ENCODE results near the gene C5orf46.
"Not testable (repeated sequence)": the region's sequence is repeated elsewhere in the genome, so short reads cannot be mapped to it uniquely, and the experiment has no call there.

The C5orf46 gene

GRCh38 chr5:147869892-147870291, 36.4 kb downstream of the C5orf46 start:
- not testable (repeated sequence) for H3K27me3 ChIP-seq (ENCODE audit: control insufficient read depth, insufficient read depth, low read length); H3K36me3 ChIP-seq (ENCODE audit: control insufficient read depth, insufficient read depth, low read length); H3K4me1 ChIP-seq (ENCODE audit: control insufficient read depth, insufficient read depth, low read length); H3K9ac ChIP-seq (ENCODE audit: low read length); H3K27ac ChIP-seq (ENCODE audit: low read depth, low read length); H3K4me3 ChIP-seq (ENCODE audit: low read length)

- H3K9ac ChIP-seq (ENCODE audit: low read length): no peak overlapping the region
- H3K27me3 ChIP-seq (ENCODE audit: control insufficient read depth, insufficient read depth, low read length): no peaks in the 10 kb centered on the region
- H3K27ac ChIP-seq (ENCODE audit: low read depth, low read length): no peak overlapping the region
- no peaks in the 10 kb centered on the region for H3K36me3 ChIP-seq (ENCODE audit: control insufficient read depth, insufficient read depth, low read length)
- no peaks in the 10 kb centered on the region for H3K4me1 ChIP-seq (ENCODE audit: control insufficient read depth, insufficient read depth, low read length)
- no peak overlapping the region for H3K4me3 ChIP-seq (ENCODE audit: low read length)
Measured at GRCh38 chr5:147869112-147869511, 37.2 kb downstream of the C5orf46 start.

DNA sequence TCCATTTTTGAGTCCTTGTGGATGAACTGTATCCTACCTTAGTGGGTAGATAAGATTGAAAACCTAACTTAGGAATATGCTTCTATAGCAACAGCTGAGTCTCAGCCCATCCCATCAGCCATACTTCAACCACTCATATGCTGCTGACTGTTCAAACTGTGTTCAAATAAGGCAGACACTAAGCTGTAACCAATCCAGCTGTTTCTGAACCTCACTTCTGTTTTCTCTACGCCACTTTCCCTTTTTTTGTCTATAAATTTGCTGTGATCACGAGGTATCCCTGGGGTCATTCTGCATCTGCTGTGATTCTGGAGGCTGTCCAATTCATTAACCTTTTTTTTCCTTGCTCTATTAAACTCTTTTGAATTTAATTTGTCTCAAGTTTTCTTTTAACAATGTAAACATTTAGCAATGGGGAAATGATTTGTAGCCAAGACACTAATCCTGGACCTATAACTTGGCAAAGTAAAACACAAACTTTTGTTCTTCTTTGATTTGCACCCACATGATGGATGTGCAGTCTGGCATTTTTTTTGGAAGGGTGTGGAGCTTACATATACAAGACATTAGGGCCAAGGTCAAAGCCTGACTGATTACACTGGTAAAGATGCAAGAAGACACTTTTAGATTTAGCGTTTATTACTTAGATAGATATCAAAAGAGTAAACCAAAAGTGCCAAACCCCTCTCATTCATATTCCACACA, 42.7 kb downstream of the C5orf46 start:
- no peaks in the 10 kb centered on the region for H3K27me3 ChIP-seq (ENCODE audit: control insufficient read depth, insufficient read depth, low read length)
- no peaks in the 10 kb centered on the region for H3K4me1 ChIP-seq (ENCODE audit: control insufficient read depth, insufficient read depth, low read length)
- H3K27ac ChIP-seq (ENCODE audit: low read depth, low read length): no peak overlapping the region
- H3K4me3 ChIP-seq (ENCODE audit: low read length): no peak overlapping the region
- H3K9ac ChIP-seq (ENCODE audit: low read length): no peak overlapping the region
- no peaks in the 10 kb centered on the region for H3K36me3 ChIP-seq (ENCODE audit: control insufficient read depth, insufficient read depth, low read length)

- Histone ChIP-seq H3K36me3 (ENCODE audit: control insufficient read depth, insufficient read depth, low read length) (no peaks in the 10 kb centered on the region), H3K9ac (ENCODE audit: low read length) (no peak overlapping the region), H3K27me3 (ENCODE audit: control insufficient read depth, insufficient read depth, low read length) (no peaks in the 10 kb centered on the region), H3K27ac (ENCODE audit: low read depth, low read length) (no peak overlapping the region), H3K4me3 (ENCODE audit: low read length) (no peak overlapping the region), H3K4me1 (ENCODE audit: control insufficient read depth, insufficient read depth, low read length) (no peaks in the 10 kb centered on the region)
Measured at GRCh38 chr5:147860641-147861025, 45.7 kb downstream of the C5orf46 start.

- Histone ChIP-seq H3K9ac (ENCODE audit: low read length) (no peak overlapping the region), H3K27ac (ENCODE audit: low read depth, low read length) (no peak overlapping the region), H3K36me3 (ENCODE audit: control insufficient read depth, insufficient read depth, low read length) (no peaks in the 10 kb centered on the region), H3K4me1 (ENCODE audit: control insufficient read depth, insufficient read depth, low read length) (no peaks in the 10 kb centered on the region), H3K27me3 (ENCODE audit: control insufficient read depth, insufficient read depth, low read length) (no peaks in the 10 kb centered on the region), H3K4me3 (ENCODE audit: low read length) (no peak overlapping the region)
Measured at GRCh38 chr5:147859962-147860640, 46.2 kb downstream of the C5orf46 start.

- no peak overlapping the region for H3K4me3 ChIP-seq (ENCODE audit: low read length)
Measured at GRCh38 chr5:147858565-147858964, 47.8 kb downstream of the C5orf46 start.

DNA sequence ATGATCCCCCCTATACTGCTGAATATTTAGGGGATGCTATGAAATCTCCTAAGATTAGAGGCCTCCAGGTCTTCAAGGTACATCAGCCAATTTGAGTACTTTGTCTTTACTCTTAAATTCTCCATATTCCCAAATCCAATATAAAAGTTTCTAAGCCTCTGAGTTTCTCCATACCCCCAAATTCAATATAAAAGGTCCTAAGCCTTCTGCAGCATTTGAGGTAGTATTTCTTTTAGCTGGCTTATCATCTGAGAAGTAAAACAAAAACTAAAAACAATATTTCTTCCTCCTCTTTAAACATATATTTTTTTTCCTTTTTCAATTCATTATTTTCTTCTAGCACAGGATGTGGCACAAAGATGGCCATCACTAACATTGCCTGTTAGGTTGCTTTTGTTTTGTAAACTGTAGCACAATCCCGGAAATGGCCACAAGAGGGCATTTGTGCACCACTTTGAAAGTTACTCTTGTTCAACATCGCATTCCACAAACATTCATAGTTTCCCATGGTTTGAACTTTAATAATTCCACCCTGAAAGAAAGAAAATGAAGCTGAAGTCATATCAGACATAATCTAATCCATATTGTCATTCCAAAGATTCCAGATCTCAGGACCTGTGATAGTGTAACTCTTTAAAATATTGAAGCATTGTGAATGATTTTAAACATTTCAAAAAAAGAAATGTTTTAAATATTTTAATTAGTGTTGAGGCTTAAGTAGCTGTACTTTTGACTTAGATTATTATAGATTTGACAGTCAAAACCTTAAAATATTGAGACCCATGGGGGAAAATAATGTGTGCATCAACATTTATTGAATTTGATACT, 48.8 kb downstream of the C5orf46 start:
- no peak overlapping the region for H3K27ac ChIP-seq (ENCODE audit: low read depth, low read length)
- no peak overlapping the region for H3K9ac ChIP-seq (ENCODE audit: low read length)
- H3K36me3 ChIP-seq (ENCODE audit: control insufficient read depth, insufficient read depth, low read length): no peaks in the 10 kb centered on the region
- H3K4me3 ChIP-seq (ENCODE audit: low read length): no peak overlapping the region
- no peaks in the 10 kb centered on the region for H3K27me3 ChIP-seq (ENCODE audit: control insufficient read depth, insufficient read depth, low read length)
- no peaks in the 10 kb centered on the region for H3K4me1 ChIP-seq (ENCODE audit: control insufficient read depth, insufficient read depth, low read length)

More at GRCh38 chr5:147858565-147858964, 47.8 kb downstream of the C5orf46 start:
- H3K27ac ChIP-seq (ENCODE audit: low read depth, low read length): no peak overlapping the region
- H3K4me1 ChIP-seq (ENCODE audit: control insufficient read depth, insufficient read depth, low read length): no peaks in the 10 kb centered on the region
- no peaks in the 10 kb centered on the region for H3K36me3 ChIP-seq (ENCODE audit: control insufficient read depth, insufficient read depth, low read length)
- no peaks in the 10 kb centered on the region for H3K27me3 ChIP-seq (ENCODE audit: control insufficient read depth, insufficient read depth, low read length)
- no peak overlapping the region for H3K9ac ChIP-seq (ENCODE audit: low read length)

GRCh38 chr5:147856801-147857200, 49.5 kb downstream of the C5orf46 start:
- H3K27me3 ChIP-seq (ENCODE audit: control insufficient read depth, insufficient read depth, low read length): no peaks in the 10 kb centered on the region
- no peak overlapping the region for H3K9ac ChIP-seq (ENCODE audit: low read length)
- H3K4me1 ChIP-seq (ENCODE audit: control insufficient read depth, insufficient read depth, low read length): no peaks in the 10 kb centered on the region
- no peaks in the 10 kb centered on the region for H3K36me3 ChIP-seq (ENCODE audit: control insufficient read depth, insufficient read depth, low read length)
- H3K27ac ChIP-seq (ENCODE audit: low read depth, low read length): no peak overlapping the region
- H3K4me3 ChIP-seq (ENCODE audit: low read length): no peak overlapping the region

- no peaks in the 10 kb centered on the region for H3K4me1 ChIP-seq (ENCODE audit: control insufficient read depth, insufficient read depth, low read length)
- no peak overlapping the region for H3K4me3 ChIP-seq (ENCODE audit: low read length)
- no peak overlapping the region for H3K27ac ChIP-seq (ENCODE audit: low read depth, low read length)
- H3K9ac ChIP-seq (ENCODE audit: low read length): no peak overlapping the region
- no peaks in the 10 kb centered on the region for H3K36me3 ChIP-seq (ENCODE audit: control insufficient read depth, insufficient read depth, low read length)
- H3K27me3 ChIP-seq (ENCODE audit: control insufficient read depth, insufficient read depth, low read length): no peaks in the 10 kb centered on the region
Measured at GRCh38 chr5:147855774-147856069, 50.6 kb downstream of the C5orf46 start.

DNA sequence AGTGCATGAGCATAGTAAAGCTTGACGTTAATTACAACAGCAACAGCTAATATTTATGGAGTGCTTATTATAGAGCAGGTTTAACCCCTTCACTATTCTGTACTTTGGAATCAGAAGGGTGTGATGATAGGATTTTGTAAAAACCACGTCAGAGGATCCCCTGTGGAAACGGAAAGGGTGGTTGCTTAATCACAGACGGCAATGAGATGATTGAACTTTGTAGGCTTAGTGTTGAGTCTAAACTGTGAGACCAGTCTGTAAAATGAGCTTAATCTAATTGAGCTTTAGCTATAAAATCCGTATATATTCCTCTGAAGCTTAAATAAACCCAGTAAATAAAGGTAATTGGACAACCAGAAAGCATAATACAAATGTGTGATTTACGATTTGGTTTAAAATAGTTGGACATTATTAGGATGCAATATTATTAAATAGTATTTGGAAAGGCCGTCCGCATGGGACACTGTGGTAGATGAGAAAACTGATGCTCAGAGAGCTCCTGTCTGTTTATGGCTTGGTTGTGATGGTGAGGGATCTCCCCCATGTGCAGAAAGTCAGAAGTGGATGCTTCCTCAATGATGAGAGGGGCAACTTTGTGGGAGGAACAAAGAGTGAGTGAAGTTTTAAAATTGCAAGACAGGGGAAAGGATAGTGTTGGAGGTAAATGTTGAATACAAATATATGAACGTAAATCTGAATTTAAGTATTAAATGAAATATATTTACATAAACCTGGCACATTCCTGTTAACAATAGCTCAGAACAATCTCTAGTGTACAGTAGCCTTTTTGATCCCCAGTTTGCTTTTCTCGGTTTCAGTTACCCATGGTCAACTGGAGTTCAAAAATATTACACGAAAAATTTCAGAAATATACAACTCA, 51.2 kb downstream of the C5orf46 start:
- no peak overlapping the region for H3K27ac ChIP-seq (ENCODE audit: low read depth, low read length)
- H3K4me3 ChIP-seq (ENCODE audit: low read length): no peak overlapping the region
- no peaks in the 10 kb centered on the region for H3K27me3 ChIP-seq (ENCODE audit: control insufficient read depth, insufficient read depth, low read length)
- no peaks in the 10 kb centered on the region for H3K36me3 ChIP-seq (ENCODE audit: control insufficient read depth, insufficient read depth, low read length)
- no peak overlapping the region for H3K9ac ChIP-seq (ENCODE audit: low read length)
- no peaks in the 10 kb centered on the region for H3K4me1 ChIP-seq (ENCODE audit: control insufficient read depth, insufficient read depth, low read length)

GRCh38 chr5:147854331-147854730, 52.0 kb downstream of the C5orf46 start:
- H3K27ac ChIP-seq (ENCODE audit: low read depth, low read length): no peak overlapping the region
- H3K27me3 ChIP-seq (ENCODE audit: control insufficient read depth, insufficient read depth, low read length): no peaks in the 10 kb centered on the region
- H3K9ac ChIP-seq (ENCODE audit: low read length): no peak overlapping the region
- H3K4me3 ChIP-seq (ENCODE audit: low read length): no peak overlapping the region
- no peaks in the 10 kb centered on the region for H3K36me3 ChIP-seq (ENCODE audit: control insufficient read depth, insufficient read depth, low read length)
- H3K4me1 ChIP-seq (ENCODE audit: control insufficient read depth, insufficient read depth, low read length): no peaks in the 10 kb centered on the region

- H3K27me3 ChIP-seq (ENCODE audit: control insufficient read depth, insufficient read depth, low read length): no peaks in the 10 kb centered on the region
- no peak overlapping the region for H3K9ac ChIP-seq (ENCODE audit: low read length)
- H3K27ac ChIP-seq (ENCODE audit: low read depth, low read length): no peak overlapping the region
- no peaks in the 10 kb centered on the region for H3K36me3 ChIP-seq (ENCODE audit: control insufficient read depth, insufficient read depth, low read length)
- no peak overlapping the region for H3K4me3 ChIP-seq (ENCODE audit: low read length)
- H3K4me1 ChIP-seq (ENCODE audit: control insufficient read depth, insufficient read depth, low read length): no peaks in the 10 kb centered on the region
Measured at GRCh38 chr5:147853372-147853987, 52.9 kb downstream of the C5orf46 start.
